Activated naive CD4-positive, alpha-beta T cell treated with anti-CD3 and anti-CD28 coated beads, Interleukin-2, amount 10 ng/mL, durations not matched to agents 7 days and 5 days (primary cell): ENCODE data around the gene CHRDL2.

ENCODE experiments used
- CTCF ChIA-PET: fragments of 350-600 bp; sonication (Branson Sonifier 250); formaldehyde crosslinking; loops from one replicate; lab custom pipeline; 2021; ENCODE audit warnings: antibody characterized with exemption; lab: Charles Lee
- DNase-seq: peaks from one replicate; pipeline ENCODE4 v3.0.0-alpha.2; 2020
- H3K27ac Mint-ChIP-seq: one replicate; pipeline ENCODE4 v1.8.0; 2021; ENCODE audit warnings: mild to moderate bottlenecking, moderate library complexity, mixed read lengths
- H3K27me3 Mint-ChIP-seq: one replicate; pipeline ENCODE4 v1.8.0; 2021; ENCODE audit warnings: mild to moderate bottlenecking, mixed read lengths
- H3K36me3 Mint-ChIP-seq: one replicate; pipeline ENCODE4 v1.8.0; 2021; ENCODE audit warnings: mixed read lengths
- H3K4me1 Mint-ChIP-seq: one replicate; pipeline ENCODE4 v1.8.0; 2021; ENCODE audit warnings: mixed read lengths
- H3K4me3 Mint-ChIP-seq: one replicate; pipeline ENCODE4 v1.8.0; 2021; ENCODE audit warnings: mild to moderate bottlenecking, moderate library complexity, mixed read lengths
- H3K9me3 Mint-ChIP-seq: one replicate; pipeline ENCODE4 v1.8.0; 2021; ENCODE audit warnings: mixed read lengths

Gene CHRDL2

GRCh38 chr11:74683279-74683871 lies 47.9 kb downstream of the CHRDL2 start:
- CTCF ChIA-PET: interaction anchor here (0.9 kb wide), 1 partner anchor 19 kb away, joined by 3 read pairs; no protein-coding TSS in a partner anchor
- H3K4me3 Mint-ChIP-seq: no peak overlapping the region
- H3K36me3 Mint-ChIP-seq: no peaks in the 10 kb centered on the region
- H3K27me3 Mint-ChIP-seq: peaks cover 48% of the 10 kb centered on the region
- H3K9me3 Mint-ChIP-seq: no peaks in the 10 kb centered on the region
- no peak overlapping the region for H3K27ac Mint-ChIP-seq
- H3K4me1 Mint-ChIP-seq: peaks cover 2% of the 10 kb centered on the region
- DNase-seq: peak; percentile 19

- Mint-ChIP-seq H3K27me3 (peaks cover 48% of the 10 kb centered on the region), H3K9me3 (no peaks in the 10 kb centered on the region), H3K4me3 (no peak overlapping the region), H3K4me1 (peaks cover 2% of the 10 kb centered on the region), H3K36me3 (no peaks in the 10 kb centered on the region), H3K27ac (no peak overlapping the region)
- DNase-seq: peak; percentile 9
- CTCF ChIA-PET: interaction anchor here (0.9 kb wide), 1 partner anchor 20 kb away, joined by 3 read pairs; no protein-coding TSS in a partner anchor
These were observed 48.4 kb downstream of the CHRDL2 start for GRCh38 chr11:74682731-74683278.

GRCh38 chr11:74681686-74682651 lies 49.3 kb downstream of the CHRDL2 start:
- Mint-ChIP-seq H3K4me1 (peaks cover 2% of the 10 kb centered on the region), H3K27me3 (peaks cover 48% of the 10 kb centered on the region), H3K36me3 (no peaks in the 10 kb centered on the region), H3K9me3 (no peaks in the 10 kb centered on the region), H3K4me3 (no peak overlapping the region), H3K27ac (no peak overlapping the region)
- DNase-seq: peak; percentile 18
- CTCF ChIA-PET: interaction anchor here (0.6 kb wide), 1 partner anchor 42 kb away, joined by 3 read pairs; no protein-coding TSS in a partner anchor

- Mint-ChIP-seq H3K4me1 (peaks cover 2% of the 10 kb centered on the region), H3K27me3 (peaks cover 52% of the 10 kb centered on the region), H3K9me3 (no peaks in the 10 kb centered on the region), H3K4me3 (no peak overlapping the region), H3K27ac (no peak overlapping the region), H3K36me3 (no peaks in the 10 kb centered on the region)
- peak; percentile 13 for DNase-seq
- CTCF ChIA-PET: interaction anchor here (0.6 to 1.5 kb wide), 3 partner anchors 22 to 59 kb away, joined by 3 read pairs; no protein-coding TSS in a partner anchor
These were observed 50.3 kb downstream of the CHRDL2 start for GRCh38 chr11:74680703-74681531.

- CTCF ChIA-PET: interaction anchor here (1.2 to 1.5 kb wide), 2 partner anchors 22 to 60 kb away, joined by 3 read pairs; no protein-coding TSS in a partner anchor
These were observed 51.1 kb downstream of the CHRDL2 start for GRCh38 chr11:74680035-74680671.

GRCh38 chr11:74679513-74679865 lies 51.7 kb downstream of the CHRDL2 start:
- Mint-ChIP-seq H3K36me3 (no peaks in the 10 kb centered on the region), H3K4me3 (no peak overlapping the region)
- CTCF ChIA-PET: interaction anchor here (1.5 kb wide), 1 partner anchor 60 kb away, joined by 3 read pairs; no protein-coding TSS in a partner anchor

More at GRCh38 chr11:74680035-74680671, 51.1 kb downstream of the CHRDL2 start:
- peaks cover 2% of the 10 kb centered on the region for H3K4me1 Mint-ChIP-seq
- no peaks in the 10 kb centered on the region for H3K9me3 Mint-ChIP-seq
- H3K4me3 Mint-ChIP-seq: no peak overlapping the region
- H3K36me3 Mint-ChIP-seq: no peaks in the 10 kb centered on the region
- DNase-seq: no peak
- peaks cover 48% of the 10 kb centered on the region for H3K27me3 Mint-ChIP-seq
- no peak overlapping the region for H3K27ac Mint-ChIP-seq

GRCh38 chr11:74678591-74679512 lies 52.4 kb downstream of the CHRDL2 start:
- H3K27ac Mint-ChIP-seq: no peak overlapping the region
- peaks cover 2% of the 10 kb centered on the region for H3K4me1 Mint-ChIP-seq
- DNase-seq: no peak
- H3K27me3 Mint-ChIP-seq: peaks cover 35% of the 10 kb centered on the region
- H3K9me3 Mint-ChIP-seq: no peaks in the 10 kb centered on the region
- CTCF ChIA-PET: interaction anchor here (1.5 kb wide), 1 partner anchor 61 kb away, joined by 3 read pairs; no protein-coding TSS in a partner anchor
- H3K4me3 Mint-ChIP-seq: no peak overlapping the region
- H3K36me3 Mint-ChIP-seq: no peaks in the 10 kb centered on the region

More at GRCh38 chr11:74679513-74679865, 51.7 kb downstream of the CHRDL2 start:
- H3K4me1 Mint-ChIP-seq: peaks cover 2% of the 10 kb centered on the region
- H3K27ac Mint-ChIP-seq: no peak overlapping the region
- peaks cover 41% of the 10 kb centered on the region for H3K27me3 Mint-ChIP-seq
- DNase-seq: no peak
- H3K9me3 Mint-ChIP-seq: no peaks in the 10 kb centered on the region

- H3K4me1 Mint-ChIP-seq: peaks cover 1% of the 10 kb centered on the region
- H3K36me3 Mint-ChIP-seq: no peaks in the 10 kb centered on the region
- H3K4me3 Mint-ChIP-seq: no peak overlapping the region
- DNase-seq: no peak
- CTCF ChIA-PET: no interaction called here
- no peaks in the 10 kb centered on the region for H3K9me3 Mint-ChIP-seq
- no peak overlapping the region for H3K27ac Mint-ChIP-seq
- H3K27me3 Mint-ChIP-seq: peaks cover 30% of the 10 kb centered on the region
These were observed 53.2 kb downstream of the CHRDL2 start for GRCh38 chr11:74678041-74678440.

GRCh38 chr11:74677131-74677530 lies 54.1 kb downstream of the CHRDL2 start:
- CTCF ChIA-PET: interaction anchor here (1.5 kb wide), 1 partner anchor 25 kb away, joined by 10 read pairs; no protein-coding TSS in a partner anchor
- Mint-ChIP-seq H3K4me3 (no peak overlapping the region), H3K27me3 (peaks cover 21% of the 10 kb centered on the region), H3K4me1 (no peaks in the 10 kb centered on the region), H3K9me3 (no peaks in the 10 kb centered on the region), H3K27ac (no peak overlapping the region), H3K36me3 (no peaks in the 10 kb centered on the region)
- DNase-seq: no peak

- Mint-ChIP-seq H3K36me3 (no peaks in the 10 kb centered on the region), H3K9me3 (no peaks in the 10 kb centered on the region), H3K4me3 (no peak overlapping the region), H3K27me3 (peaks cover 15% of the 10 kb centered on the region), H3K4me1 (no peaks in the 10 kb centered on the region), H3K27ac (no peak overlapping the region)
- CTCF ChIA-PET: interaction anchor here (1.5 kb wide), 1 partner anchor 25 kb away, joined by 10 read pairs; no protein-coding TSS in a partner anchor
- no peak for DNase-seq
These were observed 54.6 kb downstream of the CHRDL2 start for GRCh38 chr11:74676596-74676995.

GRCh38 chr11:74675761-74676160 lies 55.5 kb downstream of the CHRDL2 start:
- CTCF ChIA-PET: no interaction called here
- Mint-ChIP-seq H3K4me1 (no peaks in the 10 kb centered on the region), H3K27me3 (peaks cover 10% of the 10 kb centered on the region), H3K36me3 (no peaks in the 10 kb centered on the region), H3K27ac (no peak overlapping the region), H3K9me3 (no peaks in the 10 kb centered on the region), H3K4me3 (no peak overlapping the region)
- DNase-seq: no peak

- H3K4me1 Mint-ChIP-seq: no peaks in the 10 kb centered on the region
- H3K27ac Mint-ChIP-seq: no peak overlapping the region
These were observed 57.4 kb downstream of the CHRDL2 start for GRCh38 chr11:74673693-74674360.

More at GRCh38 chr11:74673693-74674360, 57.4 kb downstream of the CHRDL2 start:
- peaks cover 4% of the 10 kb centered on the region for H3K27me3 Mint-ChIP-seq
- no peak overlapping the region for H3K4me3 Mint-ChIP-seq
- CTCF ChIA-PET: no interaction called here
- no peaks in the 10 kb centered on the region for H3K9me3 Mint-ChIP-seq
- no peaks in the 10 kb centered on the region for H3K36me3 Mint-ChIP-seq
- DNase-seq: no peak
